OCI-LY7 (cell line): ENCODE results near the gene PTEN. TPM values are rescaled to one million over a fixed set of nuclear protein-coding genes. Genes with fewer than 3 reads are reported as not detected.
"Not testable (repeated sequence)": the region's sequence is repeated elsewhere in the genome, so short reads cannot be mapped to it uniquely, and the experiment has no call there.

Experiments
- BruUV-seq: library from RNA; stranded (reverse); fragments of 400-500 nt; replicated peaks from 2 replicates; lab custom pipeline; 2021; lab: Mats Ljungman, UMichigan
- CTCF ChIA-PET: fragments of 300-600 bp; sonication (Branson Sonifier 250); formaldehyde crosslinking; loops from one replicate; lab custom pipeline; 2022; ENCODE audit warnings: antibody characterized with exemption; ENCODE audit not compliant: unreplicated experiment; lab: Charles Lee
- POLR2A ChIA-PET: fragments of 300-600 bp; sonication (Branson Sonifier 250); formaldehyde crosslinking; loops from one replicate; lab custom pipeline; 2022; ENCODE audit warnings: antibody characterized with exemption; lab: Charles Lee
- DNase-seq: peaks from one replicate; pipeline ENCODE4 v3.0.0-alpha.2; 2015; ENCODE audit warnings: low spot score
- H2AFZ ChIP-seq: fragments of 200-600 bp; sonication (generic), shearing (Covaris generic); 2 replicates; pipeline ENCODE4 v1.6.1; 2014; ENCODE audit warnings: mild to moderate bottlenecking, antibody characterized with exemption, low read length, moderate library complexity
- H3K27ac ChIP-seq: fragments of 200-600 bp; sonication (generic); 2 replicates; pipeline ENCODE4 v1.5.1; 2014; ENCODE audit warnings: mixed run types, low read depth, mild to moderate bottlenecking, moderate library complexity, low read length, inconsistent platforms; ENCODE audit not compliant: poor library complexity, severe bottlenecking
- H3K36me3 ChIP-seq: fragments of 200-600 bp; sonication (generic); 2 replicates; pipeline ENCODE4 v1.6.1; 2014; ENCODE audit warnings: mild to moderate bottlenecking, antibody characterized with exemption, low read length, moderate library complexity, mixed read lengths; ENCODE audit not compliant: insufficient read depth
- H3K4me1 ChIP-seq: fragments of 200-600 bp; sonication (generic); 2 replicates; pipeline ENCODE4 v1.5.1; 2014; ENCODE audit warnings: mild to moderate bottlenecking, low read length; ENCODE audit not compliant: insufficient read depth, poor library complexity, severe bottlenecking
- H3K4me2 ChIP-seq: fragments of 200-600 bp; sonication (generic); 2 replicates; pipeline ENCODE4 v1.6.1; 2014; ENCODE audit warnings: mild to moderate bottlenecking, low read length
- H3K4me3 ChIP-seq: fragments of 200-600 bp; sonication (generic); 2 replicates; pipeline ENCODE4 v1.5.1; 2014; ENCODE audit warnings: mild to moderate bottlenecking, low read depth, low read length; ENCODE audit not compliant: poor library complexity, severe bottlenecking
- H3K79me2 ChIP-seq: fragments of 200-600 bp; sonication (generic); 2 replicates; pipeline ENCODE4 v1.6.1; 2016; ENCODE audit warnings: low read depth, mild to moderate bottlenecking, low read length, moderate library complexity, mixed read lengths; ENCODE audit not compliant: insufficient read depth
- H3K9me2 ChIP-seq: fragments of 200-600 bp; sonication (generic); 2 replicates; pipeline ENCODE4 v1.6.1; 2016; ENCODE audit warnings: mild to moderate bottlenecking, low read length, mixed read lengths; ENCODE audit not compliant: insufficient read depth
- H3K9me3 ChIP-seq: fragments of 200-600 bp; sonication (generic); 2 replicates; pipeline ENCODE4 v1.6.1; 2014; ENCODE audit warnings: mild to moderate bottlenecking, mixed run types, low read length, mixed read lengths
- H4K20me1 ChIP-seq: fragments of 200-600 bp; sonication (generic); 2 replicates; pipeline ENCODE4 v1.6.1; 2014; ENCODE audit warnings: mild to moderate bottlenecking, antibody characterized with exemption, low read length, moderate library complexity, mixed read lengths; ENCODE audit not compliant: insufficient read depth
- EZH2phosphoT487 ChIP-seq: fragments of 200-600 bp; sonication (generic); IDR thresholded peaks from 2 replicates; pipeline ENCODE4 v1.6.1; 2018; ENCODE audit warnings: low read depth, borderline replicate concordance, mild to moderate bottlenecking, mixed run types, antibody characterized with exemption, low read length, moderate library complexity, mixed read lengths
- intact Hi-C: fragments of 100-400 bp; cut with micrococcal nuclease; formaldehyde crosslinking; loops from one replicate; pipeline ENCODE4 v1.10.0; 2022; ENCODE audit not compliant: unreplicated experiment
- total RNA-seq, 2 experiments: library from RNA; depleted of rRNA in 1 of 2; stranded (reverse); fragments of >200 nt in 1 of 2; shearing (Covaris generic) in 1 of 2; gene quantifications; 2 replicates each; pipeline ENCODE4 v1.2.3, GENCODE V29; 2014 to 2022
- TF ChIP-seq, protein P1 (sequence below): fragments of 200-600 bp; sonication (generic); conservative IDR thresholded peaks from 2 replicates; pipeline ENCODE4 v1.5.1; 2014; ENCODE audit warnings: mild to moderate bottlenecking, antibody characterized with exemption, low read length, moderate library complexity, mixed read lengths

Gene PTEN
- total RNA-seq, 2 experiments from 2014 or later, result 135 to 173 TPM

DNA sequence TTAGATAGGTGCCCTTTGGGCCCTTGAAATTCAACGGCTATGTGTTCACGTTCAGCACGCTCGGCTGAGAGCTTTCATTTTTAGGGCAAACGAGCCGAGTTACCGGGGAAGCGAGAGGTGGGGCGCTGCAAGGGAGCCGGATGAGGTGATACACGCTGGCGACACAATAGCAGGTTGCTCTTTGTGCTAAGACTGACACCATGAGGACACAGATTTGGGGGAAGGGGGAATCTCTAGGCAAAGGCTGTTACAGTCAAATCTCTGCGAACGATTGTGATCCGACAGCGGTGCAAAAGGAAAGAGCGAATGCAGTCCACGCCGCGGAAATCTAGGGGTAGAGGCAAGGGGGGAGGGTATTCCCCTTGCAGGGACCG lies 759 bp upstream of the PTEN start:
- ChIA-PET CTCF (interaction anchor here (1.0 to 3.2 kb wide), 4 partner anchors 217 to 525 kb away, joined by 3 to 36 read pairs (median 10); no protein-coding TSS in a partner anchor), POLR2A (interaction anchor here (0.8 to 6.9 kb wide), 31 partner anchors 9 to 530 kb away, joined by 3 to 134 read pairs (median 4); partner anchors contain the start of gene ATAD1)
- TF ChIP-seq, protein P1, sequence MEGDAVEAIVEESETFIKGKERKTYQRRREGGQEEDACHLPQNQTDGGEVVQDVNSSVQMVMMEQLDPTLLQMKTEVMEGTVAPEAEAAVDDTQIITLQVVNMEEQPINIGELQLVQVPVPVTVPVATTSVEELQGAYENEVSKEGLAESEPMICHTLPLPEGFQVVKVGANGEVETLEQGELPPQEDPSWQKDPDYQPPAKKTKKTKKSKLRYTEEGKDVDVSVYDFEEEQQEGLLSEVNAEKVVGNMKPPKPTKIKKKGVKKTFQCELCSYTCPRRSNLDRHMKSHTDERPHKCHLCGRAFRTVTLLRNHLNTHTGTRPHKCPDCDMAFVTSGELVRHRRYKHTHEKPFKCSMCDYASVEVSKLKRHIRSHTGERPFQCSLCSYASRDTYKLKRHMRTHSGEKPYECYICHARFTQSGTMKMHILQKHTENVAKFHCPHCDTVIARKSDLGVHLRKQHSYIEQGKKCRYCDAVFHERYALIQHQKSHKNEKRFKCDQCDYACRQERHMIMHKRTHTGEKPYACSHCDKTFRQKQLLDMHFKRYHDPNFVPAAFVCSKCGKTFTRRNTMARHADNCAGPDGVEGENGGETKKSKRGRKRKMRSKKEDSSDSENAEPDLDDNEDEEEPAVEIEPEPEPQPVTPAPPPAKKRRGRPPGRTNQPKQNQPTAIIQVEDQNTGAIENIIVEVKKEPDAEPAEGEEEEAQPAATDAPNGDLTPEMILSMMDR, result peak; percentile 30
- TF ChIP-seq EZH2phosphoT487, result no peak
- Histone ChIP-seq H3K79me2 (peaks cover 62% of the 10 kb centered on the region), H3K4me1 (peaks cover 19% of the 10 kb centered on the region), H3K9me2 (no peaks in the 10 kb centered on the region), H2AFZ (peak overlapping the region; percentile 18; the same call in 1 of the 2 replicates), H3K4me2 (peak overlapping the region; percentile 89), H3K9me3 (no peaks in the 10 kb centered on the region), H3K27ac (peak overlapping the region; percentile 94), H3K36me3 (peaks cover 35% of the 10 kb centered on the region), H3K4me3 (peak overlapping the region; percentile 96), H4K20me1 (peaks cover 33% of the 10 kb centered on the region)
- no TSS peak for BruUV-seq
- intact Hi-C loops, result loop anchor here (1.0 to 5.0 kb wide), 11 partner anchors 44 to 1136 kb away; partner anchors contain the start of genes ATAD1 and STAMBPL1
- no peak for DNase-seq

DNA sequence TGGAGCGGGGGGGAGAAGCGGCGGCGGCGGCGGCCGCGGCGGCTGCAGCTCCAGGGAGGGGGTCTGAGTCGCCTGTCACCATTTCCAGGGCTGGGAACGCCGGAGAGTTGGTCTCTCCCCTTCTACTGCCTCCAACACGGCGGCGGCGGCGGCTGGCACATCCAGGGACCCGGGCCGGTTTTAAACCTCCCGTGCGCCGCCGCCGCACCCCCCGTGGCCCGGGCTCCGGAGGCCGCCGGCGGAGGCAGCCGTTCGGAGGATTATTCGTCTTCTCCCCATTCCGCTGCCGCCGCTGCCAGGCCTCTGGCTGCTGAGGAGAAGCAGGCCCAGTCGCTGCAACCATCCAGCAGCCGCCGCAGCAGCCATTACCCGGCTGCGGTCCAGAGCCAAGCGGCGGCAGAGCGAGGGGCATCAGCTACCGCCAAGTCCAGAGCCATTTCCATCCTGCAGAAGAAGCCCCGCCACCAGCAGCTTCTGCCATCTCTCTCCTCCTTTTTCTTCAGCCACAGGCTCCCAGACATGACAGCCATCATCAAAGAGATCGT lies 598 bp downstream of the PTEN start:
- peak overlapping the region; percentile 96 for H3K4me3 ChIP-seq
- intact Hi-C loops, result loop anchor here (2.0 to 5.0 kb wide), 6 partner anchors 203 to 1135 kb away; no protein-coding TSS in a partner anchor
- H2AFZ ChIP-seq, H3K9me2 ChIP-seq, H3K9me3 ChIP-seq, BruUV-seq, CTCF ChIA-PET: not testable (repeated sequence)
- peak; percentile 67 for DNase-seq
- peak overlapping the region; percentile 94 for H3K27ac ChIP-seq
- peaks cover 46% of the 10 kb centered on the region for H4K20me1 ChIP-seq
- H3K4me1 ChIP-seq, result peaks cover 21% of the 10 kb centered on the region
- peak overlapping the region; percentile 89 for H3K4me2 ChIP-seq
- H3K79me2 ChIP-seq, result peaks cover 75% of the 10 kb centered on the region
- POLR2A ChIA-PET, result interaction anchor here (0.6 to 6.9 kb wide), 10 partner anchors 8 to 595 kb away, joined by 3 to 134 read pairs (median 10); no protein-coding TSS in a partner anchor
- H3K36me3 ChIP-seq, result peaks cover 48% of the 10 kb centered on the region

DNA sequence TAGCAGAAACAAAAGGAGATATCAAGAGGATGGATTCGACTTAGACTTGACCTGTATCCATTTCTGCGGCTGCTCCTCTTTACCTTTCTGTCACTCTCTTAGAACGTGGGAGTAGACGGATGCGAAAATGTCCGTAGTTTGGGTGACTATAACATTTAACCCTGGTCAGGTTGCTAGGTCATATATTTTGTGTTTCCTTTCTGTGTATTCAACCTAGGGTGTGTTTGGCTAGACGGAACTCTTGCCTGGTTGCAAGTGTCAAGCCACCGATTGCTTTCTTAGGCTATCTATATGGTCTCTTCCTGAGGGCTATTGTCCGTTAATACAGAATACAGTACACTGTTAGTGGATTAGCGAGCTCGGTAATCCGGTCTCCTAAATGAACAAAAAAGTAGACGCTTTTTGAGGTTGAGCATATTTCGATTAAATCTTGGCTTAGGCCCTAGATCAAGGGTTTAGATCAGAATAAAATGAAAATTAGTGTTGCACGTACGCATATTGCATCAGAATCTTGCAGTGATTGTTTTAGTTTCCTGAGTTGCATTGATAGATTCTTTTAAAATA lies 1.2 kb downstream of the PTEN start:
- BruUV-seq, result no TSS peak
- Histone ChIP-seq H3K9me3 (no peaks in the 10 kb centered on the region), H3K4me3 (peak overlapping the region; percentile 96), H3K27ac (peak overlapping the region; percentile 94), H3K9me2 (no peaks in the 10 kb centered on the region), H4K20me1 (peaks cover 46% of the 10 kb centered on the region), H3K79me2 (peaks cover 81% of the 10 kb centered on the region), H2AFZ (no peak overlapping the region), H3K4me2 (peak overlapping the region; percentile 89), H3K4me1 (peaks cover 25% of the 10 kb centered on the region), H3K36me3 (peaks cover 53% of the 10 kb centered on the region)
- peak; percentile 60 for DNase-seq
- no peak for TF ChIP-seq EZH2phosphoT487
- TF ChIP-seq, protein P1, result no peak
- intact Hi-C loops, result loop anchor here (5.0 kb wide), 5 partner anchors 203 to 453 kb away; no protein-coding TSS in a partner anchor
- CTCF ChIA-PET, result no interaction called here
- POLR2A ChIA-PET, result interaction anchor here (0.6 to 6.9 kb wide), 5 partner anchors 12 to 594 kb away, joined by 3 to 134 read pairs (median 5); no protein-coding TSS in a partner anchor
